A673 (cell line): Measurements from ENCODE around the gene SVIL.

Source experiments
- CTCF ChIP-seq: fragments of 300-800, 200-600 bp; sonication (generic); conservative IDR thresholded peaks from 2 replicates; pipeline ENCODE4 v1.5.1; 2017; ENCODE audit warnings: low read depth, mild to moderate bottlenecking, antibody characterized with exemption, low read length, moderate library complexity, mixed read lengths
- EZH2 ChIP-seq: fragments of 200-600 bp; sonication (generic); IDR thresholded peaks from 2 replicates; pipeline ENCODE4 v1.6.1; 2017; ENCODE audit warnings: borderline replicate concordance, low read depth, mild to moderate bottlenecking, mixed read lengths, antibody characterized with exemption, low read length; ENCODE audit not compliant: poor library complexity, severe bottlenecking

GRCh38 chr10:29620112-29620690, 14.6 kb downstream of the SVIL start:
- TF ChIP-seq CTCF (no peak), EZH2 (no peak)
